BJ (cell line): ENCODE data around the gene PUM1. TPM values are rescaled to one million over a fixed set of nuclear protein-coding genes. Genes with fewer than 3 reads are reported as not detected.
"Not testable (repeated sequence)": the region's sequence is repeated elsewhere in the genome, so short reads cannot be mapped to it uniquely, and the experiment has no call there.

ENCODE experiments used
- CTCF ChIA-PET: fragments of 350-600 bp; formaldehyde crosslinking; extraction: SDS; loops from one replicate; lab custom pipeline; 2021; ENCODE audit warnings: antibody characterized with exemption, inconsistent platforms; lab: Yijun Ruan, JAX
- POLR2A ChIA-PET: fragments of 300-600 bp; sonication (Branson Sonifier 250); formaldehyde crosslinking; extraction: SDS; loops from one replicate; lab custom pipeline; 2021; ENCODE audit warnings: antibody characterized with exemption; lab: Charles Lee
- DNase-seq: peaks from one replicate; pipeline ENCODE4 v3.0.0-alpha.2; 2011; ENCODE audit warnings: low read depth
- H3K27me3 ChIP-seq: 2 replicates; pipeline ENCODE4 v1.6.0; 2011; ENCODE audit warnings: low read length; ENCODE audit not compliant: control insufficient read depth, insufficient read depth
- H3K36me3 ChIP-seq: 2 replicates; pipeline ENCODE4 v1.5.1; 2011; ENCODE audit warnings: low read length; ENCODE audit not compliant: control insufficient read depth, insufficient read depth
- H3K4me3 ChIP-seq: 2 replicates; pipeline ENCODE4 v1.5.1; 2011; ENCODE audit warnings: low read depth, mild to moderate bottlenecking, control low read depth, low read length
- polyA plus RNA-seq: library from polyadenylated mRNA; depleted of rRNA; stranded (reverse); fragments of >200 nt; gene quantifications from 2 replicates; pipeline ENCODE4 v1.2.3, GENCODE V29; 2011
- TF ChIP-seq, protein P1 (sequence below): IDR thresholded peaks from 2 replicates; pipeline ENCODE4 v1.5.1; 2011; ENCODE audit warnings: low read depth, mild to moderate bottlenecking, control low read depth, inconsistent platforms, low read length, moderate library complexity; ENCODE audit not compliant: insufficient read depth

PUM1 gene
- polyA plus RNA-seq, 1 experiment: 66.9 TPM

DNA sequence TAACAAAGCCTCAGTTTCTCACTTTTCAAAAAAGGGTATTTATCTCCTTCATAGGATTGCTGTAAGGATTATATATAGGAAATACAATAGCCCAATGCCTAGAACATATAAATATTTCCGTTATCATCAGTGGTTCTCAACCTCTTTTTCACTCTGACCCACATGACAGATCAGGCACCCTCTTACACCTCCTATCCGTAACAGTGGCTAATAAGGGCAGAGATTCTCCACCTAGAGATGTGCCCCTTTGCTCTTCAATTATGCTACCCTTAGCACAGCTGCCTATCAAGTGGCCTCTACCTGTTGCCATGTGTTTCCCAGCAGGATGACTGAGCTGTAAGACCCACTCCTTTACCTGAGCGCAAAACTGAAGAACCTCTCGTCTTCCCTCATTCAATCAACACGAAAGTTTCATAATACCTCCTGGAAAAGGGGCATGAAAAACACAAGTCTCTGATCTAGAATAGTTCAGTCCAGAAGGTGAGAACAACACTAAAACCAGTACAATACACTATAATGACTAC lies 10.5 kb downstream of the PUM1 start:
- no peak overlapping the region for H3K4me3 ChIP-seq
- H3K36me3 ChIP-seq: peaks cover 12% of the 10 kb centered on the region
- ChIA-PET POLR2A (interaction anchor here (0.6 kb wide), 2 partner anchors 41 to 74 kb away, joined by 7 to 12 read pairs; no protein-coding TSS in a partner anchor), CTCF (no interaction called here)
- TF ChIP-seq, protein P1, sequence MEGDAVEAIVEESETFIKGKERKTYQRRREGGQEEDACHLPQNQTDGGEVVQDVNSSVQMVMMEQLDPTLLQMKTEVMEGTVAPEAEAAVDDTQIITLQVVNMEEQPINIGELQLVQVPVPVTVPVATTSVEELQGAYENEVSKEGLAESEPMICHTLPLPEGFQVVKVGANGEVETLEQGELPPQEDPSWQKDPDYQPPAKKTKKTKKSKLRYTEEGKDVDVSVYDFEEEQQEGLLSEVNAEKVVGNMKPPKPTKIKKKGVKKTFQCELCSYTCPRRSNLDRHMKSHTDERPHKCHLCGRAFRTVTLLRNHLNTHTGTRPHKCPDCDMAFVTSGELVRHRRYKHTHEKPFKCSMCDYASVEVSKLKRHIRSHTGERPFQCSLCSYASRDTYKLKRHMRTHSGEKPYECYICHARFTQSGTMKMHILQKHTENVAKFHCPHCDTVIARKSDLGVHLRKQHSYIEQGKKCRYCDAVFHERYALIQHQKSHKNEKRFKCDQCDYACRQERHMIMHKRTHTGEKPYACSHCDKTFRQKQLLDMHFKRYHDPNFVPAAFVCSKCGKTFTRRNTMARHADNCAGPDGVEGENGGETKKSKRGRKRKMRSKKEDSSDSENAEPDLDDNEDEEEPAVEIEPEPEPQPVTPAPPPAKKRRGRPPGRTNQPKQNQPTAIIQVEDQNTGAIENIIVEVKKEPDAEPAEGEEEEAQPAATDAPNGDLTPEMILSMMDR: no peak
- no peak for DNase-seq
- H3K27me3 ChIP-seq: no peaks in the 10 kb centered on the region

DNA sequence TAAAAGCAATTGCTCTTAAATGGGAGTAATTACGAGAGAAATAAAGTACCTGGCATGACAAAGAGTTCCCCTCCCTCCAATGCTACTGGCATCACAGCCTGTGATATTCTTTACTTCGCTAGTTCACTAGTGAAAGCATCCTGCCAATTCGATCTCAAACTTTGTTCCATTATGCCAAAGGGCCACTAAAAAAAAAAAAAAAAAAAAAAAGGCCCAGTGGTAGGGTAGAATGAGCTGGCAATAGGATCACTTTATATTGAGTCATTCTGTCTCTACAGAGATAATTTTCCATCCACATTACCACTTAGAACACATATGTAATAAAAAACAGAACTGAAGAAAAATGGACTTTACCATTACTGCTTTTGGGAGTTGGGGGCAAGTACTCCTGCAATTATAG lies 11.2 kb downstream of the PUM1 start:
- Histone ChIP-seq H3K27me3 (no peaks in the 10 kb centered on the region), H3K36me3 (peaks cover 11% of the 10 kb centered on the region), H3K4me3 (no peak overlapping the region)
- no peak for DNase-seq
- TF ChIP-seq, protein P1: no peak
- POLR2A ChIA-PET: interaction anchor here (0.6 kb wide), 2 partner anchors 41 to 73 kb away, joined by 7 to 12 read pairs; no protein-coding TSS in a partner anchor
- CTCF ChIA-PET: interaction anchor here (0.7 kb wide), 1 partner anchor 198 kb away, joined by 4 read pairs; no protein-coding TSS in a partner anchor

DNA sequence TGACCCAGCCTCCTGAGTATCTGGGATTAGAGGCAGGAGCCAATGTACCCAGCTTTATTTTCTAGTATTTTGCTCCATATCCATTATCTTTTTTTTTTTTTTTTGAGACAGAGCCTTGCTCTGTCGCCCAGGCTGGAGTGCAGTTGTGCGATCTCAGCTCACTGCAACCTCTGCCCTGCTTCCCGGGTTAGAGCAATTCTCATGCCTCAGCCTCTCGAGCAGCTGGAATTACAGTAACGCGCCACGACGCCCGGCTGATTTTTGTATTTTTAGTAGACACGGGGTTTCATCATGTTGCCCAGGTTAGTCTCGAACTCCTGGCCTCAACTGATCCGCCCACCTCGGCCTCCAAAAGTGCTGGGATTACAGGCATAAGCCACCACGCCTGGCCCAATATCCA lies 12.9 kb downstream of the PUM1 start:
- POLR2A ChIA-PET, DNase-seq, CTCF ChIA-PET, H3K4me3 ChIP-seq, H3K27me3 ChIP-seq, H3K36me3 ChIP-seq: not testable (repeated sequence)

DNA sequence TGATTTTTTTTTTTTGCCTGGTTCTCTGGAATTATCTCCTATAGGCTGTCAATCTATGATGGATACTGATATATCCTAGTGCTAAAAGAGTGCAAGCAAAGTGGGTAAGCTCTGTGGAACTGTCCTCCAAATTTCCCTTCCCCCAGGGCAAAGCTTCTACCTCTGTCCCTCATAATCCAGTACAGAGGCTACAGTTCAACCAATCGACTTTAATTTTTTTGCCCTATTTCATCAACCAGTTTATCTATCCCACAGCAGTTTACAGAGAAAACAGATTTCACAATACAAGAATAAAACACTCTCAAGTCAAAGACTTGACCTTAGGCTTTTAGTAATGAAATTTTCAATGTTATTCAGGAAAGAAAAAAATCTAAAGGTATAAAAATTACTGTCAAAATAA lies 13.9 kb downstream of the PUM1 start:
- H3K27me3 ChIP-seq: no peaks in the 10 kb centered on the region
- ChIA-PET POLR2A (no interaction called here), CTCF (no interaction called here)
- no peak for DNase-seq
- peaks cover 9% of the 10 kb centered on the region for H3K36me3 ChIP-seq
- H3K4me3 ChIP-seq: no peak overlapping the region
- TF ChIP-seq, protein P1: no peak

DNA sequence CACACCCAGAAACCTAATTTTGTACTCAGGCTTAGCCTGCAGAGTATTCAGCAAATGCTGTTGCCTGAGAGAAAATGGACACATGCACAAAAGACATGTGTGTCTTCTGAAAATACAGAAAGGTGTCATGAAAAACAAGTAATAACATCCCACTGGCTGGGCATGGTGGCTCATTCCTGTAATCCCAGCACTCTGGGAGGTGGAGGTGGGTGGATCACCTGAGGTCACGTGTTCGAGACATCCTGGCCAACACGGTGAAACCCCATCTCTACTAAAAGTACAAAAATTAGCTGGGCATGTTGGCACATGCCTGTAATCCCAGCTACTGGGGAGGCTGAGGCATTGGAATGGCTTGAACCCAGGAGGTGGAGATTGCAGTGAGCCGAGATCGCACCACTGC lies 18.0 kb downstream of the PUM1 start:
- CTCF ChIA-PET, H3K4me3 ChIP-seq, DNase-seq, H3K27me3 ChIP-seq, POLR2A ChIA-PET, H3K36me3 ChIP-seq: not testable (repeated sequence)

DNA sequence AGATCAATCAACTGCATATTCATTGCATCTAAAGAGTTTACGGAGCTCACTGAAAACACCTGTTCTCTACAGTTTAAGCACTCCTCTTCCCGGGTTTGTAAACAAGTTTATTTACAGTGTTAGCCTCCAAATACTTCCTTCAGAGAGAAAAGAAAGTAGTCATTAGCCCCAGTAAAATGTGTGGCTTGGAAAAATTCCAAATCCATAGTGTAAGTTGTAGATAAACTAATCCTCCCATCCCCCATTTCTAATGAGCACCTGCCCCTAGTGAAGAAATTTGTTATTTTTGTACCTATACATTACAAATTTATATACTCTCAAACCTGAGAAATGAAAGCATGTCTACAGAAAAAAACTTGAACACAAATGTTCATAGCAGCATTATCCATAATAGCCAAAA lies 21.9 kb downstream of the PUM1 start:
- ChIA-PET CTCF (no interaction called here), POLR2A (no interaction called here)
- TF ChIP-seq, protein P1: no peak

More for the DNA sequence above, 21.9 kb downstream of the PUM1 start:
- no peak for DNase-seq
- no peak overlapping the region for H3K4me3 ChIP-seq
- no peaks in the 10 kb centered on the region for H3K27me3 ChIP-seq
- no peaks in the 10 kb centered on the region for H3K36me3 ChIP-seq
